ENCODE measurements around the gene DUS1L.

GRCh38 chr17:82047379-82047778 lies 18.2 kb downstream of the DUS1L start:
- TF ChIP-seq CTCF (IDR thresholded peaks at IDR 0.05) (no peak), POLR2A (IDR thresholded peaks at IDR 0.05) (no peak)
